Esophagus (tissue), 2 donors: ENCODE data around the gene NPR1. TPM values are rescaled to one million over a fixed set of nuclear protein-coding genes. Genes with fewer than 3 reads are reported as not detected.

Source experiments
- H3K27ac ChIP-seq, 2 donors: one replicate each; pipeline ENCODE4 v1.5.1; 2013; ENCODE audit warnings: low read depth in 2 of 2, mild to moderate bottlenecking in 2 of 2, inconsistent platforms in 1 of 2, low read length in 1 of 2, moderate library complexity in 1 of 2
- H3K27me3 ChIP-seq, 2 donors: one replicate each; pipeline ENCODE4 v1.6.1; 2013; ENCODE audit warnings: low read length in 2 of 2, control low read depth in 1 of 2, mild to moderate bottlenecking in 1 of 2; ENCODE audit not compliant: insufficient read depth in 2 of 2, control insufficient read depth in 1 of 2
- H3K36me3 ChIP-seq, 2 donors: one replicate each; pipeline ENCODE4 v1.6.1; 2013; ENCODE audit warnings: low read length in 1 of 2; ENCODE audit not compliant: control insufficient read depth in 2 of 2, insufficient read depth in 2 of 2
- H3K4me1 ChIP-seq, 2 donors: one replicate each; pipeline ENCODE4 v1.6.1; 2013; ENCODE audit warnings: low read length in 1 of 2; ENCODE audit not compliant: control insufficient read depth in 2 of 2, insufficient read depth in 2 of 2
- H3K4me3 ChIP-seq, 2 donors: one replicate each; pipeline ENCODE4 v1.5.1; 2013; ENCODE audit warnings: low read length in 2 of 2, mild to moderate bottlenecking in 2 of 2, low read depth in 1 of 2, moderate library complexity in 1 of 2
- H3K9me3 ChIP-seq, 2 donors: one replicate each; pipeline ENCODE4 v1.6.1; 2013; ENCODE audit warnings: mild to moderate bottlenecking in 2 of 2, low read depth in 1 of 2, low read length in 1 of 2, moderate library complexity in 1 of 2; ENCODE audit not compliant: control insufficient read depth in 2 of 2, insufficient read depth in 1 of 2
- WGBS, 2 donors: extraction: QIAGEN DNeasy Blood & Tissue Kit; methylation state at CpG; one replicate each; pipeline ENCODE4 v1.1.7; 2013; 5-methylcytosine and 5-hydroxymethylcytosine counted together
- polyA plus RNA-seq, 2 donors: library from polyadenylated mRNA; stranded (reverse); fragments of 200-250 nt; gene quantifications; one replicate each; pipeline ENCODE4 v1.2.3, GENCODE V29; 2013
- donor health status: healthy with polysubstance abuse.
- donor health status: Bipolar disorder and iron deficiency.

The NPR1 gene
- polyA plus RNA-seq, 2 donors = 2.2 to 3.6 TPM

- Histone ChIP-seq H3K9me3 (no peaks in the 10 kb centered on the region), H3K36me3 (no peaks in the 10 kb centered on the region), H3K27me3 (no peaks in the 10 kb centered on the region), H3K4me3 (no peak overlapping the region), H3K27ac (no peak overlapping the region), H3K4me1 (peaks cover 0 to 2% of the 10 kb centered on the region in 2 donors)
- WGBS, 2 donors = 59 to 62% methylated on average over 5 of the region's 5 CpGs
These were observed 52.0 kb downstream of the NPR1 start for GRCh38 chr1:153730468-153730988.

GRCh38 chr1:153733970-153734369 is 55.5 kb downstream of the NPR1 start:
- Histone ChIP-seq H3K36me3 (no peaks in the 10 kb centered on the region), H3K4me3 (no peak overlapping the region), H3K9me3 (no peaks in the 10 kb centered on the region), H3K4me1 (peaks cover 0 to 2% of the 10 kb centered on the region in 2 donors), H3K27ac (no peak overlapping the region), H3K27me3 (no peaks in the 10 kb centered on the region)
- 49 to 64% methylated on average over 1 of the region's 1 CpG for WGBS, 2 donors

GRCh38 chr1:153734396-153735089 is 56.1 kb downstream of the NPR1 start:
- H3K4me3 ChIP-seq = no peak overlapping the region
- no peaks in the 10 kb centered on the region for H3K27me3 ChIP-seq
- no peaks in the 10 kb centered on the region for H3K36me3 ChIP-seq
- H3K9me3 ChIP-seq = no peaks in the 10 kb centered on the region
- H3K4me1 ChIP-seq = no peaks in the 10 kb centered on the region
- H3K27ac ChIP-seq = no peak overlapping the region
- 77 to 80% methylated on average over 3 of the region's 3 CpGs for WGBS, 2 donors

- no peak overlapping the region for H3K27ac ChIP-seq
- H3K36me3 ChIP-seq = no peaks in the 10 kb centered on the region
- H3K4me3 ChIP-seq = no peak overlapping the region
- H3K27me3 ChIP-seq = no peaks in the 10 kb centered on the region
- no peaks in the 10 kb centered on the region for H3K4me1 ChIP-seq
- WGBS, 2 donors = 95 to 97% methylated on average over 3 of the region's 3 CpGs
- no peaks in the 10 kb centered on the region for H3K9me3 ChIP-seq
These were observed 56.6 kb downstream of the NPR1 start for GRCh38 chr1:153735090-153735420.

GRCh38 chr1:153741986-153742385 is 63.5 kb downstream of the NPR1 start:
- Histone ChIP-seq H3K36me3 (peaks cover 9 to 17% of the 10 kb centered on the region in 2 donors), H3K9me3 (no peaks in the 10 kb centered on the region), H3K4me3 (no peak overlapping the region), H3K27me3 (no peaks in the 10 kb centered on the region), H3K4me1 (peaks cover 4 to 5% of the 10 kb centered on the region in 2 donors), H3K27ac (no peak overlapping the region)
- WGBS, 2 donors = 46% methylated on average over 2 of the region's 2 CpGs

GRCh38 chr1:153742411-153743142 is 64.1 kb downstream of the NPR1 start:
- 47% methylated on average over 5 of the region's 5 CpGs for WGBS, 2 donors
- H3K36me3 ChIP-seq = peaks cover 11 to 19% of the 10 kb centered on the region in 2 donors
- H3K27me3 ChIP-seq = no peaks in the 10 kb centered on the region
- no peak overlapping the region for H3K4me3 ChIP-seq
- no peaks in the 10 kb centered on the region for H3K9me3 ChIP-seq
- H3K4me1 ChIP-seq = peaks cover 4 to 5% of the 10 kb centered on the region in 2 donors
- H3K27ac ChIP-seq = peak overlapping the region in 1 of 2 donors; percentile 42

Other genes starting within 250 kb of the NPR1 start
- 100 to 1,000 TPM; 115 to 689 TPM for gene S100A7, start 218.0 kb upstream of the NPR1 start, polyA plus RNA-seq
- 1,000 to 10,000 TPM in 1 of 2 donors, 100 to 1,000 TPM in 1; 936 to 2,978 TPM for gene S100A6, start 142.7 kb upstream of the NPR1 start, polyA plus RNA-seq
- under 1 TPM in 1 of 2 donors, not detected in 1; 0.11 TPM for gene S100A5, start 137.8 kb upstream of the NPR1 start, polyA plus RNA-seq
- gene S100A4, start 132.9 kb upstream of the NPR1 start, polyA plus RNA-seq = 100 to 1,000 TPM; 145 to 249 TPM
- 10 to 100 TPM; 10.2 to 27.5 TPM for gene S100A3, start 129.4 kb upstream of the NPR1 start, polyA plus RNA-seq
- 1,000 to 10,000 TPM; 2,831 to 3,591 TPM for gene S100A2, start 112.8 kb upstream of the NPR1 start, polyA plus RNA-seq
- gene S100A16, start 65.6 kb upstream of the NPR1 start, polyA plus RNA-seq = 1,000 to 10,000 TPM; 2,016 to 2,151 TPM
- 1,000 to 10,000 TPM; 2,532 to 3,167 TPM for gene S100A14, start 62.4 kb upstream of the NPR1 start, polyA plus RNA-seq
- 100 to 1,000 TPM in 1 of 2 donors, 10 to 100 TPM in 1; 74.3 to 122 TPM for gene S100A13, start 51.2 kb upstream of the NPR1 start, polyA plus RNA-seq
- gene S100A1, start 50.3 kb upstream of the NPR1 start, polyA plus RNA-seq = 1 to 10 TPM in 1 of 2 donors, under 1 TPM in 1; 0.93 to 2.3 TPM
- 10 to 100 TPM; 41.6 to 45.5 TPM for gene CHTOP, start 44.6 kb upstream of the NPR1 start, polyA plus RNA-seq
- gene SNAPIN, start 20.0 kb upstream of the NPR1 start, polyA plus RNA-seq = 10 to 100 TPM; 20.0 to 35.3 TPM
- 10 to 100 TPM; 22.5 to 99.9 TPM for gene ILF2, start 7.7 kb upstream of the NPR1 start, polyA plus RNA-seq
- gene INTS3, start 49.4 kb downstream of the NPR1 start, polyA plus RNA-seq = 10 to 100 TPM; 16.4 to 30.8 TPM
- 10 to 100 TPM; 18.6 to 30.9 TPM for gene SLC27A3, start 96.7 kb downstream of the NPR1 start, polyA plus RNA-seq
- 1 to 10 TPM; 3.2 to 4.4 TPM for gene GATAD2B, start 244.3 kb downstream of the NPR1 start, polyA plus RNA-seq